Activated naive CD4-positive, alpha-beta T cell treated with Interleukin-2 at 50 U/mL for 16 hours (primary cell): ENCODE measurements around the gene MKRN3.

Experiments
- DNase-seq: peaks from one replicate; pipeline ENCODE4 v3.0.0-alpha.2; 2020

MKRN3 gene

DNA sequence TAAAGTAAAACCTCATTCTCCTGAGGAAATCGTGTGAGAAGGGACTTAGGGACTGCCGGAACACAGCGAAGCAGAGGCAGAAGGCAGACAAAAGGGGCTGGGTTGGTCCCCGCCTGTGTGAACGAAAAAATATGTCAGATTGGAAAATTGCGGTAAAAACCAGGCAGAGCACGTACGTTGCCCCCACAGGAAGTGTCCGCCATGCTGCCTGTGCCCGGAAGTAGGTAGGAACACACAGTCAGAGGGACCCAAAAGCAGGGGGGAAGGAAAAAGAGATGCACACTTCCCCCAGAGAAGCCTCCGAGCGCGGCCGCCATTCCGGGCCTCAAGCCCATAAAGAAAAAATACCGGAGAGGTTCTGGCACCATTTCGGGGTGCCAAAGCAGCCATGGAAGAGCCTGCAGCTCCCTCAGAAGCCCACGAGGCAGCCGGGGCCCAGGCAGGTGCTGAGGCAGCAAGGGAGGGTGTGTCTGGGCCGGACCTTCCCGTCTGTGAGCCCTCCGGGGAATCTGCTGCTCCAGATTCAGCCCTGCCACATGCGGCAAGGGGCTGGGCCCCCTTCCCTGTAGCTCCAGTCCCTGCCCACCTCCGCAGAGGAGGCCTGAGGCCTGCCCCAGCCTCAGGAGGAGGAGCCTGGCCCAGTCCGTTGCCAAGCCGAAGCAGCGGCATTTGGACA, at the start of gene MKRN3:
TSS of gene MKRN3 (plus strand) at position 280 of the 676 bp plus-strand sequence. CDS start at position 389, 109 bp downstream.
- DNase-seq: peak; percentile 31

DNA sequence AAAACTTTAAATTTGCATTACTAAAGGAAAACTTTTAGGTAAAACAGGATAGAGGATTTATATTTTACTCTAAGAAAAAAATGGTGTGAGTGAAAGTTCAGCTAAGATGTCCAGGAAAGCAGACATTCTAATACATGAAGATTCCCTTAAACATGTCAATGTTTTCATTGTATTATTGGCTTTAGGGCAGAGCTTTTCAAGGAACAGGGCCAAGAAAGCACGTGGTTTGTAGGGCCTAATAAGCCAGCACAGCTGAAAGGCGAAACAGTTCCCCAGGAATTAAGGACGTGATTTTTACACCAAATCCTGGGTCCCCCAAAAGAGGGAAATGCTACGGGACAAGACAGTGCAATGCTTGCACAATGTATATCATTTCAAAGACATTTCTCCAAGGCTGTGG, 48.6 kb upstream of the MKRN3 start:
- no peak for DNase-seq

DNA sequence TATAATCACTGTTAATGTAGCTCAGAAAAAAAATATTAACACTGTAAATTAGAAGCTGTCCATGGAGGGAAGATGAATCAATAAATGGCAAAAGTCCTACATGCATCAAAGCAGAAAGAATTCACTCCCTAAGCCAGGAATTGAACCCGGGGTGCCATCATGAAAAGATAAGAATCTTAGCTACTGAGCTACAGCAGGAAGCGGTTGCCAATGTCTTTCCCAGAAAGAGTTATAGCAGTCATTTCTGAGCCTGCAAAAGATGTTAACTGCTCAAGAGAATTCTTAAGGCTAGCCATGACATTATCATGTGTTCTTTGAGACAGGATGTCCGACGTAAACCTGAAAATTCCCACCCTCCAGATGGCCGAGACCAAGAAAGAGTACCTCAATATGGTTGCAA, 47.4 kb upstream of the MKRN3 start:
- DNase-seq: no peak

DNA sequence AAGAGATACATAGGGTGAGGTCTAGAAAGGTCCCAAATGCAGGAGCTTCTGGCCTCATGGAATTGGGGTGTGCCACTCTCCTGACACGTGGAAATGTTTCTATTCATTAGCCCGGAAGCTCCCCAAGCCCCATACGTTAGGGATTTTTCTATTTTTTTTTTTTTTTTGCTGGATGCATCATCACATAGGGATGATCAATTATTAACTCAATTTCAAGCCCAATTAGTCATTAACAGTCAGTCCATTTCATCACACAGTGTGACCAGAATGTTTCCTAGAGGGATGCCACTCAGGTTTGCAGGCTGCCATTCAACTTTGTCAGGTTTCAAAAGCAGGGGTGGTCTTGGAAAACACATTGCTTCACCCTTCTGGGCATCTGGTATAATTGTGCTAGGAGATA, 40.7 kb upstream of the MKRN3 start:
- no peak for DNase-seq

DNA sequence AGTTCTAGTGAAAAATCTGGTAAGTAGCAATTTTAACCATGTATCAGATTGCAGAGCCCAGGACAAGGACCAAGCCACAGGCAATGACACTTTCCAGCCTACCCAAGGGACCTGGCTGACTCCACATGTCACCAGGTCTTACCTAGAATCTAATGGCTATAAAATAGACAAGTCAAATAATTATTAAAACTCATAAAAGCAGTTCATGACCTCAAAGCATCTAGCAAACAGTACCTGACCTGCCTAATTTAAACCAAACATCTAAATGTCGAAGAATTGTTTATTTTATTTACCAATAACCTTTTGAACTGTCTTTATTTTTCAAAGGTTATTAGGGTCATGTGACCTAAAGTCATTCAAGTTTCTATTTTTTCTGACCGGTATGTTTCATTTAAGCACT, 35.6 kb upstream of the MKRN3 start:
- DNase-seq: no peak

DNA sequence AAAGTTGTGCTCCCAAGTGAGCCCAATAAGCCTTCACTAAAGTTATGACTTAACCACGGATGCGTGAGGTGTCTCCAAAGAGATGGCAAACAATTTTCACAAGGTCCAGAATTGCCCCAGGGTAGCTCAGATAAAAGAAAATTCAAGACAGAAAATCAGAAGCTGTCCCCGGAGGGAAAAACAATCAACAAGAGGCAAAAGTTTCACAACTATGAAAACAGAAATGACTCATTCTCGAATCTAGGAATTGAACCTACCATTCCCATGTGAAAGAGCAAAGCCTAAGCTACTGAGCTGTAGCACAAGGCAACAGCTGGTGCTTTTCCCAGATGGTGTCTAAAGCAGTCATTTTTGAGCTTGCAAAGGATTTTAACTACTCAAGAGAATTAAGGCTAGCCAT, 33.5 kb upstream of the MKRN3 start:
- DNase-seq: no peak

DNA sequence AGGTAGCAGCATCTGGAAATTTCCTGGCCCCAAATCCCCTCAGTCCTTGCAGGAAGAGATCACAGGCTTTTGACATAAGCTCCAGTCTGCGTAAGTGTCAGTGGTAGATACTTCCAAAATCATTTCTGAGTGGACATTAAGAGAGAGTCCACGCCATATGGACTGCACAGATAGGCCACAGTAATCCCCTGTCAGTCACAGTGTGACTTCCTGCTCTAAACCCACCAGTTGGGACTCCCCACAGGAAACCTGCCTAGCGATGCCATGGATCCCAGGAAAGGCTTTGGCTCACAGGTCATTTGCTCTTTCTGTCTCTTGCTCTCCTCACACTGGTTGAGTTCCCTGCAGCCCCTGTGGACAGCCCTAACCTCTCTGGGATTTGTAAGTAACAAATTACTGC, 28.8 kb upstream of the MKRN3 start:
- no peak for DNase-seq

DNA sequence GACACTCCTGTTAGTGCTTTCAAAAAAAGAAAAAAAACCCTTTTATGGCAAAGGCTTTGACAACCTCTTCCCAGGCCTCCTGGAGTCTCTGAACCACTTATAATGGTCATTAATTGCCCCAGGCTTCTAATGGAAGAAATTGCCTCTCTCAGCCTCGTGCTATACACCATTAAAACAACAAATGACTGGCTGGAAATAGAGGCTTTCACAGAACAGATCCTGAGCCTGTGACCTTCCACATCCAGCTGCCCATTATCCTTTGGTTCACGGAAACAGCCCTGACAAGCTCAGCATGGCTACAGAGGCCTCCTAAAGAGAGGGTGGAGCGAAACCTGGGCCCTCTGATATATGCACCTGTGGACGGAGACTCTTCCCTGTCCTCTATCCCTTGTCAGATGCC, 26.8 kb upstream of the MKRN3 start:
- no peak for DNase-seq

DNA sequence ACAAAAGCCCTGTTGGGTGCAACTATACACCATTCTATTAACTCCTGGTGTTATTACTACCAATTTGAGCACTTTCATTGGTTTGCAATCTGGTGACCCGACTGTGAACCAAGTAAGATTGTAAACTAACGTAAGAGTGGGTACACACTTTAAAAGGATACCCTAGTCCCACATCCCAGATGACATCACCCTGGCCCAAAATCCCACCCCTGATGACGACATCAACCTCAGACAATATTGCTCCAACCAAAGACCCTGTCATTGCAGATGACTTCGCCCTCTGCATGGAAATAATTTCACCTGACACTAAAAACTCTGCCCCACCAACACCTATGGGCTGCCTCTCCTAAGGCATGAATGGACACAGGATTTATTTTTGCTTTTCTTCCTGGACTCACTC, 25.6 kb upstream of the MKRN3 start:
- no peak for DNase-seq

DNA sequence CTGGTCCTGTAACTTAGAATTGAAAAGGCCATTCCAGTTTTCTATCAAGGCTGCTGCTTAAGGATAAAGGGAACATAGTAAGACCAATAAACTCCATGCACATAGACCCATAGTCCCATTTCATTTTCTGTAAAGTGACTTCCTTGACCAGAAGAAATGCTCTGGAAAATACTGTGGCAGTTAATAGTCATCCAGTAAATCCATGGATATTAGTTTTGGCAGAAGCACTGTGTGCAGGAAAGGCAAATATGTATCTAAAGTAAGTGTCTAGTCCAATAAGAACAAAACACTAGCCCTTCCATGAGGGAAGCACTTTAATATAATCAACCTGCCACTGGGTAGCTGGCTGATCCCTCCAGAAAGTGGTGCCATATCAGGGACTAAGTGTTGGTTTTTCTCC, 19.3 kb upstream of the MKRN3 start:
- DNase-seq: no peak

DNA sequence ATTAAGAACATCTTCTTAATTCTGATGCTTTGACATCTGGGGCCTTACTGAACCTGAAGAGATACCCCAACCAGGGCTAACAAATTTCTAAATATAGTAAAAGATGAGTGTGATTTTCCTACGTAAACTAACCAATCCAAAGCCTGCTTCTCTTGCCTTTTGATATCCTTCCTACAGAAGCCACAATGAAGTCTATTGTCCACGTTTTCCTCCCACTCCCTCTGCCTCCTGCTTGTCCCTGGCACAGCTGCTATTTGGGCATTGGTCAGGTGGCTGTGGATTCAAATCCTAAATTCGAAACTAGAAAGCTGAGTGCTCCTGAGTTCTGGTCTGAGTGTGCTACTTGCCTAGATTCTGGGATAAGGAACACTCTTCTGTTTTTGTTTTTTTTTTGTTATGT, 17.4 kb upstream of the MKRN3 start:
- no peak for DNase-seq

DNA sequence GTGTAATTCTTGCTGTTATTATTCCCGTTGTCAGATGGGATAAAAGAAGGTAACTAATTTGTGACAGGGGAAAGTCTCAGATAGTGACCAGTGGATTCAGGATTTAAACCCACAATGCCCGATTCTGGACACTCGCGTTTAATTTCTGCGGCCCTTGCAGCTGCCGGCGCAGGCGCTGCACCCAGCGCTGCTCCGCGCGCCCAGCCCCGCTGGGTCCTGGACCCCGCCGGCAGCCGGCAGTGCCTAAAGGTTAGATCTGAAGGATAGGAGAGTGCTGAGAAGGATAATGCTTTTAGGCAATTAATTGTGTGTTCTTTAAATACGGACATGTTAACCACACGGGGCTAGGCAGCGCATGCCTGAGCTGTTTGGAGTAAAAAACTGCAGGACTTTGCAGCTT, 3.6 kb upstream of the MKRN3 start:
- DNase-seq: no peak

DNA sequence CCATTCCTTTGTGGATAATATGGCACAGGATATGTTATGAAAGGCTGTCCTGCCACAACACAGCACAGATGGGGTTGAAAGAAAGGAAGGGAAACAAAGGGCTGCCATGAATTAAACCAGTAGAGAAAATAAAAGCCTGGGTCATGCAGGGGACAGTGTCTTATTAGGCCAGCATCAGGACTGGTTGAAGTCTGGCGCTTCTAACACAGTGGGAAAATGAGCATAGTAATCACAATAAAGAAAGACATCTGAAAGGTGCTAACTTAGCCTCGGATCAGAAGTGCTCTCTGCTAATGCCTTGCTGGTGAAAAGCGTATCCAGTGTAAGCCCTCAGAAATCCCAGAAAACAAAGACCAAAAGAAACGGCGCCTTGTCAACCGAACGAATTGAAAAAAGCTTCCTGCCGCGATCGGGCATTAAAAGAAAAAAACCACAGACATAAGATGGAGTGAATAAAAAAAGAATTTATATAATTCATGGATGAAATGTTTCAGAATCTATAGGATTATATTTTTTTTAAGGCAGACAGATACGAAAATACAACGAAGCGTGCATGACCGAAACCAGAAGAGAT, 566 bp upstream of the MKRN3 start:
- no peak for DNase-seq

DNA sequence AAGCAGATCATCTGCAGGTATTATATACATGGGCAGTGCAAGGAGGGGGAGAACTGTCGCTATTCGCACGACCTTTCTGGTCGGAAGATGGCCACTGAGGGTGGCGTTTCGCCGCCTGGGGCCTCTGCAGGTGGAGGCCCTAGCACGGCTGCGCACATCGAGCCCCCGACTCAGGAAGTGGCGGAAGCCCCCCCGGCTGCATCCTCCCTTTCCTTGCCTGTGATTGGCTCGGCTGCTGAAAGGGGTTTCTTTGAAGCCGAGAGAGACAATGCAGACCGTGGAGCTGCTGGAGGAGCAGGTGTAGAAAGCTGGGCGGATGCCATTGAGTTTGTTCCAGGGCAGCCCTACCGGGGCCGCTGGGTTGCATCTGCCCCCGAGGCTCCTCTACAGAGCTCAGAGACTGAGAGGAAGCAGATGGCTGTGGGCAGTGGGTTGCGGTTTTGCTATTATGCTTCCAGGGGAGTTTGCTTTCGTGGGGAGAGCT, 639 bp downstream of the MKRN3 start:
- peak; percentile 5 for DNase-seq

DNA sequence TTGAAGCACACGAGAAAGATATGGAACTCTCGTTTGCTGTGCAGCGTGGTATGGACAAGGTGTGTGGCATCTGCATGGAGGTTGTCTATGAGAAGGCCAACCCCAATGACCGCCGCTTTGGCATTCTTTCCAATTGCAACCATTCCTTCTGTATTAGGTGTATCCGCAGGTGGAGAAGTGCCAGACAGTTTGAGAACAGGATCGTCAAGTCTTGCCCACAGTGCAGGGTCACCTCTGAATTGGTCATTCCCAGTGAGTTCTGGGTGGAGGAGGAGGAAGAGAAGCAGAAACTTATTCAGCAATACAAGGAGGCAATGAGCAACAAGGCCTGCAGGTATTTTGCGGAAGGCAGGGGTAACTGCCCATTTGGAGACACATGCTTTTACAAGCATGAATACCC, 1.2 kb downstream of the MKRN3 start:
- no peak for DNase-seq

DNA sequence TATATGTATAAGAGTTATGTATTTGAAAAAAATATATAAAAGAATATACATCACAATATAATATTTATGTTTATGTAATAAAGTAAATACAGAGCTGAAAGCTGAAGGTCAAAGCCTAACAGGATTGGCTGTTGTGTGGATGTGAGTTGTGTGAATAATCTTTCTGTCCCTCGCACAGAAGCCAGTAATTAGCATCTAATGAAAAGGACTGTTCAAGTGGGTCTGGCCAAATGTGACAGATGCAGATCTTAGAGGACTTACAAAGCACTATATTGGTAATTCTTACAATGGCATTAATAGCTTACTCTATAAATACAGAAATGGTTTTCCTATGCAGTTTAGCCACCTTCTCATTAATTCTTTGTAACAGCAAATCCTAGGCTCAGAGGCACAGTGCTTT, 2.4 kb downstream of the MKRN3 start:
- DNase-seq: no peak

DNA sequence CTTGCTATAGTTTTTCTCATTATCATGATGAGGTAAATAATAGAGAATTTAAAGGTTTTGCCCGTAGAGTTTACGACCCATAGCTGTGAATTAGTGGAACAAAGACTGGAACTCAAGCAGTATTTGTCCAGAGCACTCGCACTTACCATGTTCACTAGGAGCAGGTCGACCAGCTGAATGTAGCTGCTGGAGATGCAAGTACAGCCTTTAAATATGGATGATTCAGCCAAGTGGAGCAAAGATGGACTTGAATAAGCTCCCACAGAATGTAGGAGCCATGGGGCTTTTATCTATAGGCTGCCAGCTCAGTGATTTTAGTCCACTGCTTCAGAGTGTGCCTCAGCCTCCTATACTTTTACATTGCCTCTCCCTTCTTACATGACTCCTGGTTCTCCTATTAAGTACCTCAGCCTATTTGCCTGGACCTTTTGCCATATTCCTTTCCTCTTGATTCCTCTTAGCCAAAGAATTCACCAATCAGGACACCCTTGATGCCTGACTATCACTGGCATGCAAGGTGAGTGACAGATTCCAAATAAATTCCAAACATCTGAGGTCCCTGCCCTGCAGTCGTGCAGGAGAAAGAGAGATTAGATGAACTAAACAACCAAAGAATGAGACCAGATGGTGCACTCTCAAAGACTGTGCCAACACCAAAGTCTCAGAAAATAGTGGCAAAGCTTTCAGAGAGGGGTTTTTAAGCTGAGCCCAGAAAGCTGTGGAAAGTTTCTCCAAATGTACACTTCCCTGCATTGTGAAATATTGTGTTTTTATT, 3.9 kb downstream of the MKRN3 start:
- no peak for DNase-seq

DNA sequence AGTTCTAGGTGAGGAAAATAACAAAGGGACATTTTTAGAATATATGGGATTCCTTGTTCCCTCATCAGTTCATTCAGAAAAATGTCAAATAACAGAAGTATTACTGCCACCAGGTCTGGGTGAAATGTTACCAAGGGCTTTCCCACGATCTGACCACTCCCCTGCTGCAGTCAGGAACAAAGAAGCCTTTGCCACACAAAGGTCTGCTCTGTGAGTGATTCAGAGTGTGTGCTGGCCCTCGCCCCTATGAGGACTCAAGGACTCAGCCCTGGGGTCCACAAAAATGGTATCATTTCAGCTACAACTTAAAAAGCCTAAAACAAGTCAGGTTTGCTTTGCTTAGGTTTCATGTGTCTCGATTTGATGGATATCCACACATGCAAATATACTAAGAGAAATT, 5.0 kb downstream of the MKRN3 start:
- no peak for DNase-seq

DNA sequence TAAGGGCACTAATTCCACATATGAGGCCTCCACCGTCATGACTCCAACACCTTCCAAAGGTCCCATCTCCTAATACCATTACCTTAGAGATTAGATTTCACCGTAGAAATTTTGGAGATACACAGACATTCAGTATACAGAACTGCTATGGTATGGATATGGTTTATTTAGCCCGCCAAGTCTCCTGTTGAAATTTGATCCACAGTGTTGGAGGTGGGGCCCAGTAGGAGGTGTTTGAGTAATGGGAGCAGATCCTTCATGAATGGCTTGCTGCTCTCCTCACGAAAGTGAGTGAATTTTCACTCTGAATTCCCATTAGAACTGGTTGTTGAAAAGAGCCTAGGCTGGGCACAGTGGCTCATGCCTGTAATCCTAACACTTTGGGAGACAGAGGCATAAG, 7.4 kb downstream of the MKRN3 start:
- DNase-seq: no peak

DNA sequence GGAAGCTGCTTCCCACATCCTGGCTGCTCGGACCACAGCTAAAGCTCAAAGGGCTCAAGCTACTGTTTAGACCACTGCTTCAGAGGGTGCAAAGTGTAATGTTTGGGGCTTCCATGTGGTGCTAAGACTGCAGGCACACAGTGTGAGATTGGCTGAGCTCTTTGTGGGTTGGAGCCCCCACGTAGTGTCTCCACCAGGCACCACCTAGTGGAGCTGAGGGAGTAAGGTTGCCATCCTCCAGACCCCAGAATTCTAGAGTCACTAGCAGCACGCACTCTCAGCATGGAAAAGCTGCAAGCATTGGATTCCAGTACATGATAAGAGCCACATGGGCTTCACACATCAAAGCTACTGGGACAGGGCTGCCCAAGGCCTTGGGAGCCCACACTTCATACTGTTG, 9.3 kb downstream of the MKRN3 start:
- DNase-seq: no peak

DNA sequence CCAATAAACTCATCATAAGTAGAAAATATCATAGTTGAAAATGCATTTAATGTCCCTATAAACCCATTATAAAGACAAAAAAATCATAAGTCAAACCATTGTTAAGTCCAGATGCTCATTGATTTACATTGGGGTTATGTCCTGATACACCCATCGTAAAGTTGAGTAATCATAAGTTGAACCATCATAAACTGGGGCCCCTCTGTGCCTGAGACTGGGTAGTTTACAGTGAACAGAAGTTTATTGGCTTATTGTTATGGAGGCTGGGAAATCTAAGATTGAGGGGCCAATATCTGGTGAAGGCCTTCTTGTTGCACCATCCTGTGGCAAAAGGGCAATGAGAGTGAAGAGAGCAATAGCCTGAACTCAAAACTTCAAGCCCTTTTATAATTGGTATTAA, 10.6 kb downstream of the MKRN3 start:
- DNase-seq: no peak

DNA sequence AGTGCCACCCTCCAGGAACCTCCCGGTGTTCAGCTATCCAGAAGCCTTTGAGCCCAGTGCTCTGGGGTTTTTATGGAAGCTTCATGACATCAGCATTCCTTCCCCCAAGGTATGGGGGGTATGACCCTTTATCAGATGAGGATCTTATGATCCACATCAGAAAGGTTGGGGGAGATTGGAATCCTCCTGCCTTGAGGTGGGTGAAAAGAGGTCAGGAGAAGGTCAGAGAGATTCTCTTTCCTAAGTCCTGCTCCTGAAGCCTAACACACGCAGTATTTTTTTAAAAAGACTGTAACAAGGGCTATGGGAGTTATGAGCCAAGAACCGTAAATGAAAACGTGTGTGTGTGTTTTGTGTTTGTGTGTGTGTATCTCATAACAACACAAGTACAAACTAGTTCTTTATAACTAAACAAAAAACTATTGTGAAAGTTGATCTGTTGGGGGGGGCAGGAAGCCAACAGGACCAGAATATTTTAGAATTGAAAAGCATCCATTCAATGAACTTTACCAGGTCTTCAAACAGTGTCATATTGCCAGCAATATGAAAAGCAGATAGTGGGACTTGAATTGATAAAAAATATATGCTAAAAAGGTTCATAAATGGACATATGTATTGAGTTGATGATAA, 13.2 kb downstream of the MKRN3 start:
- DNase-seq: no peak

DNA sequence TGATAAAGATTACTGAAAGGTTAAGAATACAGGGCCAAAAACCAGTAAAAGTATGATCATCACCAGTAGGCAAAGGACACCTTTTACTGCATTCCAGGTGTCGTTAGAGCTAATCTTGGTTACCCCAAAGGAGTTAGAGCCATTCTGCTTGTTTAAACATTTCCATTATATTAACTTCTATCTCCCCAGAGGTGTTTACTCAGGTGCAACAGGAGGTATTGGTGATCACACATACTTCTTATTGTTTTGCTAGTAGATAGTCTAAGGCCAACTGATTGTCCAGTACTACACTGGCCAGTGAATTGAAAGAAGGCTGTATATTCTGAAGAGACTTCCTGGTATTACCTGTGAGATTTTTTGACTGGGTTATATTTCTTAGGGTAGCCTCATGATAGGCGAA, 22.8 kb downstream of the MKRN3 start:
- DNase-seq: no peak

DNA sequence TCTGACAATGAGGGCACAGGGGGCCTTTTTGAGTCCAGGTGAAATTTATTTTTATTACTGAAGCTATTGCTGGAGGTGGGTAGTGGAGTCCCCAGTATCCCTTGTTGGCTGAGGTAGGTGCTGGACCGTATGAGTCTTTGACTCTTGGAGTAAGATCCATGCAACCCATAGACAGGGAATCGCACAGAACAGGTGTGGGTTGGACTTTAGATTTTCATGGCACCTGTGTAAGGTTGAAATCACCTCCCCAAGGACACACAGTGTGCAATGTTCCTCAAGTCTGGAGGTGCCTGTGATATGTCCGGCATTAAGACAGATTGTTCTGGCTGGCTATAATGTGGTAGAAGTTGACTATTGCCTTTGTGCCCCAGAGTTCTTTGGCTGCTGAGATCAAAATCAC, 23.5 kb downstream of the MKRN3 start:
- no peak for DNase-seq
